Mesendoderm (in vitro differentiated cells): Measurements from ENCODE around the gene CRISPLD2.

ENCODE experiments used
- DNase-seq: peaks from one replicate; pipeline ENCODE4 v3.0.0; 2013
- H2AK5ac ChIP-seq: 2 replicates; pipeline ENCODE4 v1.6.1; 2013; ENCODE audit warnings: low read length, inconsistent platforms
- H2BK120ac ChIP-seq: 2 replicates; pipeline ENCODE4 v1.6.1; 2013; ENCODE audit warnings: low read depth, mild to moderate bottlenecking, low read length, moderate library complexity, mixed read lengths
- H2BK15ac ChIP-seq: replicated peaks from 2 replicates; pipeline ENCODE4 v1.6.1; 2013; ENCODE audit warnings: low read depth, mild to moderate bottlenecking, moderate library complexity
- H2BK5ac ChIP-seq: 2 replicates; pipeline ENCODE4 v1.6.1; 2013; ENCODE audit warnings: low read length, inconsistent platforms
- H3K18ac ChIP-seq: 2 replicates; pipeline ENCODE4 v1.6.1; 2013; ENCODE audit warnings: mild to moderate bottlenecking, low read length, mixed read lengths
- H3K23ac ChIP-seq: one replicate; pipeline ENCODE4 v1.6.1; 2013; ENCODE audit warnings: low read length
- H3K27ac ChIP-seq: 2 replicates; pipeline ENCODE4 v1.5.1; 2013; ENCODE audit warnings: low read depth, mild to moderate bottlenecking, inconsistent platforms, low read length, moderate library complexity
- H3K27me3 ChIP-seq: 2 replicates; pipeline ENCODE4 v1.6.1; 2013; ENCODE audit warnings: low read length, control low read depth, mild to moderate bottlenecking, inconsistent platforms; ENCODE audit not compliant: insufficient read depth, poor library complexity
- H3K36me3 ChIP-seq: 2 replicates; pipeline ENCODE4 v1.6.1; 2013; ENCODE audit warnings: low read length, inconsistent platforms; ENCODE audit not compliant: control insufficient read depth, insufficient read depth
- H3K4ac ChIP-seq: one replicate; pipeline ENCODE4 v1.6.1; 2013; ENCODE audit warnings: low read depth, mild to moderate bottlenecking, low read length, moderate library complexity
- H3K4me1 ChIP-seq: 2 replicates; pipeline ENCODE4 v1.6.1; 2013; ENCODE audit warnings: low read depth, low read length, inconsistent platforms; ENCODE audit not compliant: control insufficient read depth
- H3K4me2 ChIP-seq: 2 replicates; pipeline ENCODE4 v1.6.1; 2013; ENCODE audit warnings: low read length
- H3K4me3 ChIP-seq: 2 replicates; pipeline ENCODE4 v1.5.1; 2013; ENCODE audit warnings: mild to moderate bottlenecking, low read length
- H3K56ac ChIP-seq: one replicate; pipeline ENCODE4 v1.6.1; 2013; ENCODE audit warnings: low read length
- H3K79me1 ChIP-seq: 2 replicates; pipeline ENCODE4 v1.6.1; 2013; ENCODE audit warnings: low read length, inconsistent platforms
- H3K79me2 ChIP-seq: 2 replicates; pipeline ENCODE4 v1.6.1; 2013; ENCODE audit warnings: mild to moderate bottlenecking, low read length; ENCODE audit not compliant: control insufficient read depth, insufficient read depth
- H3K9ac ChIP-seq: 2 replicates; pipeline ENCODE4 v1.6.1; 2013; ENCODE audit warnings: low read length, inconsistent platforms
- H4K5ac ChIP-seq: one replicate; pipeline ENCODE4 v1.6.1; 2013; ENCODE audit warnings: low read length
- H4K8ac ChIP-seq: one replicate; pipeline ENCODE4 v1.6.1; 2013; ENCODE audit warnings: low read depth, mild to moderate bottlenecking, control low read depth, low read length, moderate library complexity
- WGBS: extraction: QIAGEN DNeasy Blood & Tissue Kit; methylation state at CpG from one replicate; pipeline ENCODE4 v1.1.7; 2013; ENCODE audit warnings: low lambda C conversion rate, missing lambda C conversion rate; ENCODE audit not compliant: insufficient coverage; ENCODE audit errors: extremely low coverage; 5-methylcytosine and 5-hydroxymethylcytosine counted together

Gene CRISPLD2

DNA sequence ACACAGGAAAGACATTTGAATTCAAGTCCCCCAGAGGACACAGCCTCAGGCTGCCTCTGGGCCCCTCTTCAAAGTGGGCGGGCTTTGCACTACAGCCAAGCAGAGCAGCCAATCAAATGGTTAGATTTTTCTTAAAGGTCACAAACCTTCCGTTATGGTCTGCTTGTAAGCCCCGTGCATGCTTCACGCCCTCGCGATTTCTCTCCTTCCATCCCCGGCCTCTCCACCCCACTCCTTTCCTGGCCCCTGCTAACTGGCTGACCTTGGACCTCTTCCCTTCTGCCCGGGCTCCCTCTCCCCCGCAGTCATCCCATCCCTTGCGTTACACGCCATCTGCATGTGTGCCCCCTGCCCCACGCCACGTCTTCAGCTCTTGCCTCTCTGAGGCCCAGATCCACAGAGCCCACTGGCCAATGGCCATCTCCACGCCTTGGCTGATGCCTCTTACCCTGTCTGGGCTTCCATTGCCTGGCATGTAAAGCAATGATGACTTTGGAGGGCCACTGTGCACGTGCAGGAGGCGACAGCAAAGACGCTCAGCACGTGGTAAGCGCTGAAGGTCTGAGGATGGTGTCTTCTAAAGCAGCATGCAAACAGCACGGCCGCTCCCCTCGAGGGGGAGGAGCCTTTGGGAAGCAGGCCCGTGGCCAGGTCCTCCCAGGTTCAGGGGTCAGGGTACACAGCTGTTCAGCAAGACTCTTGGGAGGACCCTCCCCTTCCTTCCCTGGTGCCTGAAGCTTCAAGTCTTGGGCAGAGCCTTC is 104.7 kb downstream of the CRISPLD2 start:
- Histone ChIP-seq H2BK5ac (no peak overlapping the region), H3K79me1 (no peaks in the 10 kb centered on the region), H2BK15ac (no peak overlapping the region), H3K79me2 (no peaks in the 10 kb centered on the region), H4K8ac (no peak overlapping the region), H2BK120ac (no peak overlapping the region), H3K4me2 (no peak overlapping the region), H3K27me3 (no peaks in the 10 kb centered on the region), H3K36me3 (no peaks in the 10 kb centered on the region), H3K4me1 (no peaks in the 10 kb centered on the region), H3K56ac (no peak overlapping the region), H2AK5ac (no peak overlapping the region), H3K23ac (no peak overlapping the region), H3K18ac (no peak overlapping the region), H3K4ac (no peak overlapping the region), H4K5ac (no peak overlapping the region), H3K4me3 (no peak overlapping the region), H3K9ac (no peak overlapping the region), H3K27ac (no peak overlapping the region)
- DNase-seq, result no peak
- no CpG with 5 or more reads among the region's 23 CpGs for WGBS

DNA sequence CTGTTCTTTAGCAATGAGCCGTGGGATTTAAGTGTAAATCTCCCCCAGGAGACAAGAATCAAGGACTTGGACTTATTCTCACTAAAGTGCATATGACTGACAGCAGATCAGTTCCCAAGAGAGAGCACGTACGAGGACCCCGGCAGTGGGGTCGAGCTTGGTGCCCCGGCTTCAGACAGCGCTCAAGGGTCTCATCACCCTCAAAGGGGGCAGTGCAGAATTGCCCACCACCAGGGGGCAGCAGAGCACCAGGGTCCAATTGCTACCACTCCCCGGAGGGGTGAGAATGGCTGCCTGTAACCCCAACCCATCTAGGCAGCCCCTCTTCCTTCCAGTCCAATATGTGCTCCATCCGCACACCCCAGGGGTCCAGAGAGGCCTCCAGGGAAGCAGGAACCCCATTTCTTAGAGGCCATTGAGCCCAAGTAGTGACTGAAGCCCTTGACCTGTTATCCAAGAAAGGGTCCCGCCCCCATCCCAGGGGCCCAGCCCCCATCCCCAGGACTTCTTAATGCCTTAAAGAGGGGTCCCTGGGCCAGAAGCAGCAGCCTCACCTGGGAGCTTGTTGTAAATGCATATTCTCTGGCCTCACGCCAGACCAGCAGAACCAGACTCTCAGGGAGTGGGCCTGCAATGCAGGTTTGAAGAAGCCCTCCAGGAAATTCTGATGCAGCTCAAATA is 105.4 kb downstream of the CRISPLD2 start:
- H3K79me2 ChIP-seq, result no peaks in the 10 kb centered on the region
- H4K5ac ChIP-seq, result no peak overlapping the region
- no peak overlapping the region for H4K8ac ChIP-seq
- no peak overlapping the region for H3K4me2 ChIP-seq
- no peak overlapping the region for H3K27ac ChIP-seq
- H3K18ac ChIP-seq, result no peak overlapping the region
- no peak overlapping the region for H3K56ac ChIP-seq
- no peak overlapping the region for H2BK120ac ChIP-seq
- no peak overlapping the region for H3K23ac ChIP-seq
- H3K9ac ChIP-seq, result no peak overlapping the region
- WGBS, result no CpG with 5 or more reads among the region's 11 CpGs
- no peak overlapping the region for H2AK5ac ChIP-seq
- no peaks in the 10 kb centered on the region for H3K27me3 ChIP-seq
- H3K4me3 ChIP-seq, result no peak overlapping the region
- H3K79me1 ChIP-seq, result no peaks in the 10 kb centered on the region
- no peaks in the 10 kb centered on the region for H3K4me1 ChIP-seq
- H2BK15ac ChIP-seq, result no peak overlapping the region
- H2BK5ac ChIP-seq, result no peak overlapping the region
- H3K36me3 ChIP-seq, result no peaks in the 10 kb centered on the region
- no peak overlapping the region for H3K4ac ChIP-seq
- DNase-seq, result peak; percentile 51

DNA sequence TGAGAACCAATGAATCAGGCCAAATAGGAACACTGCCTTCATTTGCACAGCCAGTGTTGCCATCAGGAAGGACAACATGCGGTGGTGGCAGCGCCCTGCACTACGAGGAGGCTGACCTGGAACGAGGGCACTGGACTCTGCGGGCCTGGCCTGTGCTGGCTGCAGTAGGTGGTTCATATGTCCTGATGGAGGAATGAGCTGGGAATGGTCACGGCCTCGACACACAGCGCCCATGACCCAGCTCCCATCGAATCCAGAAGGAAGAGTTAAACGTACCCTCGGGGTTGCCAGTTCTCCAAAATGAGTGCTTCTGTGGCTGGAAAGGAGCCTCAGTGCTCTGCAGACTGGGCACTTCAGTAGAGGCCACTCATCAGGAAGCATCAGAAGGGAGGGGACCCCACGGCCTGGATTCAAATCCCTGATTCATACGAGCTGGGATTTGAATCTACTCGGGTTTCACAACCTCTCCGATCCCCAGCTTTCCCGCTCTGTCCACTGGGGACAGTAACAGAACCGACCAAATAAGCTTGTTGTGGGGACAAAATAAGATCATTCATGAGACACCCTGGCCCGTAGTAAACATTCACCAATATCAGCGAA is 106.1 kb downstream of the CRISPLD2 start:
- Histone ChIP-seq H3K79me2 (no peaks in the 10 kb centered on the region), H4K8ac (no peak overlapping the region), H3K27ac (no peak overlapping the region), H3K4ac (no peak overlapping the region), H2BK15ac (no peak overlapping the region), H3K27me3 (no peaks in the 10 kb centered on the region), H3K36me3 (no peaks in the 10 kb centered on the region), H4K5ac (no peak overlapping the region), H2BK5ac (no peak overlapping the region), H2BK120ac (no peak overlapping the region), H3K4me3 (no peak overlapping the region), H3K23ac (no peak overlapping the region), H3K9ac (no peak overlapping the region), H3K79me1 (no peaks in the 10 kb centered on the region), H3K4me1 (no peaks in the 10 kb centered on the region), H3K4me2 (no peak overlapping the region), H3K18ac (no peak overlapping the region), H3K56ac (no peak overlapping the region), H2AK5ac (no peak overlapping the region)
- DNase-seq, result no peak
- WGBS, result no CpG with 5 or more reads among the region's 19 CpGs

GRCh38 chr16:84926462-84926861 is 106.7 kb downstream of the CRISPLD2 start:
- Histone ChIP-seq H3K79me1 (no peaks in the 10 kb centered on the region), H3K9ac (no peak overlapping the region), H3K27ac (no peak overlapping the region), H4K8ac (no peak overlapping the region), H3K4me2 (no peak overlapping the region), H3K36me3 (no peaks in the 10 kb centered on the region), H3K4me1 (no peaks in the 10 kb centered on the region), H3K4me3 (no peak overlapping the region), H2BK5ac (no peak overlapping the region), H3K56ac (no peak overlapping the region), H3K79me2 (no peaks in the 10 kb centered on the region), H3K23ac (no peak overlapping the region), H3K18ac (no peak overlapping the region), H3K4ac (no peak overlapping the region), H3K27me3 (no peaks in the 10 kb centered on the region), H4K5ac (no peak overlapping the region), H2BK120ac (no peak overlapping the region), H2BK15ac (no peak overlapping the region), H2AK5ac (no peak overlapping the region)
- whole genome bisulfite sequencing, result no CpG with 5 or more reads among the region's 7 CpGs
- DNase-seq, result no peak

GRCh38 chr16:84927621-84928591 is 108.1 kb downstream of the CRISPLD2 start:
- H3K27me3 ChIP-seq, result no peaks in the 10 kb centered on the region
- H3K27ac ChIP-seq, result no peak overlapping the region
- DNase-seq, result no peak
- no peak overlapping the region for H3K23ac ChIP-seq
- no CpG with 5 or more reads among the region's 34 CpGs for WGBS
- H3K4ac ChIP-seq, result no peak overlapping the region
- no peak overlapping the region for H4K5ac ChIP-seq
- H3K18ac ChIP-seq, result no peak overlapping the region
- H3K4me3 ChIP-seq, result no peak overlapping the region
- no peak overlapping the region for H2BK5ac ChIP-seq
- H3K9ac ChIP-seq, result no peak overlapping the region
- H3K79me2 ChIP-seq, result no peaks in the 10 kb centered on the region
- no peak overlapping the region for H2BK15ac ChIP-seq
- no peak overlapping the region for H3K4me2 ChIP-seq
- no peak overlapping the region for H2AK5ac ChIP-seq
- no peak overlapping the region for H3K56ac ChIP-seq
- H3K79me1 ChIP-seq, result no peaks in the 10 kb centered on the region
- no peaks in the 10 kb centered on the region for H3K36me3 ChIP-seq
- no peak overlapping the region for H2BK120ac ChIP-seq
- H3K4me1 ChIP-seq, result no peaks in the 10 kb centered on the region
- no peak overlapping the region for H4K8ac ChIP-seq
